PC-3 (cell line): ENCODE results near the gene SHROOM2. TPM values are rescaled to one million over a fixed set of nuclear protein-coding genes. Genes with fewer than 3 reads are reported as not detected.

Source experiments
- ATAC-seq: fragments of 200-7000 bp; cut with Tn5 transposase; 2 replicates; pipeline ENCODE4 v1.9.1; 2020; ENCODE audit warnings: mild to moderate bottlenecking, moderate library complexity
- BruUV-seq: library from RNA; stranded (reverse); fragments of 400-500 nt; replicated peaks from 2 replicates; lab custom pipeline; 2021; lab: Mats Ljungman, UMichigan
- CTCF ChIA-PET: fragments of 300-600 bp; sonication (Branson Sonifier 250); formaldehyde crosslinking; loops from one replicate; lab custom pipeline; 2022; ENCODE audit warnings: antibody characterized with exemption; lab: Charles Lee
- POLR2A ChIA-PET: fragments of 300-600 bp; sonication (Branson Sonifier 250); formaldehyde crosslinking; loops from one replicate; lab custom pipeline; 2022; ENCODE audit warnings: antibody characterized with exemption; ENCODE audit not compliant: unreplicated experiment; lab: Charles Lee
- DNase-seq: peaks from one replicate; pipeline ENCODE4 v3.0.0-alpha.2; 2015
- H2AFZ ChIP-seq: fragments of 300-600 bp; sonication (generic); 2 replicates; pipeline ENCODE4 v1.6.0; 2016; ENCODE audit warnings: antibody characterized with exemption, low read length
- H3F3A ChIP-seq: fragments of 300-600 bp; sonication (generic); one replicate; pipeline ENCODE4 v1.6.0; 2017; ENCODE audit warnings: antibody characterized with exemption, low read length, control low read depth, mild to moderate bottlenecking; ENCODE audit not compliant: unreplicated experiment
- H3K27ac ChIP-seq: fragments of 300-600 bp; sonication (generic); 2 replicates; pipeline ENCODE4 v1.5.1; 2016; ENCODE audit warnings: mild to moderate bottlenecking, low read length
- H3K27me3 ChIP-seq: fragments of 300-600 bp; sonication (generic); 2 replicates; pipeline ENCODE4 v1.6.1; 2016; ENCODE audit warnings: low read length, mixed read lengths
- H3K36me3 ChIP-seq: fragments of 300-600 bp; sonication (generic); 2 replicates; pipeline ENCODE4 v1.6.1; 2016; ENCODE audit warnings: low read depth, mixed run types, low read length, mixed read lengths
- H3K4me1 ChIP-seq: fragments of 300-600 bp; sonication (generic); 2 replicates; pipeline ENCODE4 v1.5.1; 2016; ENCODE audit warnings: low read length; ENCODE audit not compliant: insufficient read depth
- H3K4me2 ChIP-seq: fragments of 300-600 bp; sonication (generic); 2 replicates; pipeline ENCODE4 v1.6.0; 2016; ENCODE audit warnings: low read length
- H3K4me3 ChIP-seq: fragments of 300-600 bp; sonication (generic); 2 replicates; pipeline ENCODE4 v1.5.1; 2016; ENCODE audit warnings: mild to moderate bottlenecking, low read length, mixed read lengths
- H3K79me2 ChIP-seq: fragments of 300-600 bp; sonication (generic); 2 replicates; pipeline ENCODE4 v1.6.1; 2017; ENCODE audit warnings: low read length, mixed read lengths
- H3K9ac ChIP-seq: fragments of 300-600 bp; sonication (generic); 2 replicates; pipeline ENCODE4 v1.6.0; 2016; ENCODE audit warnings: mild to moderate bottlenecking, low read length
- H3K9me2 ChIP-seq: fragments of 300-600 bp; sonication (generic); replicated peaks from 2 replicates; pipeline ENCODE4 v1.6.1; 2016; ENCODE audit warnings: mixed run types, low read length, mixed read lengths
- H3K9me3 ChIP-seq: fragments of 300-600 bp; sonication (generic); 2 replicates; pipeline ENCODE4 v1.6.1; 2016; ENCODE audit warnings: low read length, mixed read lengths
- H4K20me1 ChIP-seq: fragments of 300-600 bp; sonication (generic); 2 replicates; pipeline ENCODE4 v1.6.1; 2016; ENCODE audit warnings: low read length, mixed read lengths
- CTCF ChIP-seq: fragments of 300-600 bp; sonication (generic); conservative IDR thresholded peaks from 2 replicates; pipeline ENCODE4 v1.5.1; 2017; ENCODE audit warnings: antibody characterized with exemption, low read depth, mild to moderate bottlenecking, low read length
- EZH2 ChIP-seq: fragments of 300-600 bp; sonication (generic); IDR thresholded peaks from one replicate; pipeline ENCODE4 v1.6.1; 2017; ENCODE audit warnings: antibody characterized with exemption, mild to moderate bottlenecking, low read length; ENCODE audit not compliant: unreplicated experiment
- EZH2phosphoT487 ChIP-seq: fragments of 300-600 bp; sonication (generic); IDR thresholded peaks from 2 replicates; pipeline ENCODE4 v1.6.1; 2018; ENCODE audit warnings: mild to moderate bottlenecking, antibody characterized with exemption, low read length, borderline replicate concordance
- intact Hi-C: fragments of 100-400 bp; cut with micrococcal nuclease; formaldehyde crosslinking; loops from 2 replicates; pipeline ENCODE4 v1.9.0; 2023
- total RNA-seq: library from RNA; depleted of rRNA; stranded (reverse); fragments of >200 nt; gene quantifications from 2 replicates; pipeline ENCODE4 v1.2.3, GENCODE V29; 2014

SHROOM2 gene
- total RNA-seq, 1 experiment from 2014 or later, result 6.5 TPM

GRCh38 chrX:9824554-9824953 is 38.3 kb downstream of the SHROOM2 start:
- TF ChIP-seq EZH2, result no peak
- no peak for TF ChIP-seq CTCF
- TF ChIP-seq EZH2phosphoT487, result no peak
- no peaks in the 10 kb centered on the region for H4K20me1 ChIP-seq
- DNase-seq (no peak), ATAC-seq (no peak)
- ChIA-PET CTCF (no interaction called here), POLR2A (no interaction called here)
- H3K9ac ChIP-seq, result no peak overlapping the region
- H3K27me3 ChIP-seq, result no peaks in the 10 kb centered on the region
- H3K9me2 ChIP-seq, result no peaks in the 10 kb centered on the region
- no peaks in the 10 kb centered on the region for H3K36me3 ChIP-seq
- no peaks in the 10 kb centered on the region for H3K79me2 ChIP-seq
- no TSS peak for BruUV-seq
- intact Hi-C loops, result no loop called here
- no peaks in the 10 kb centered on the region for H3F3A ChIP-seq
- no peak overlapping the region for H3K4me2 ChIP-seq
- H3K4me3 ChIP-seq, result no peak overlapping the region
- no peaks in the 10 kb centered on the region for H3K9me3 ChIP-seq
- H2AFZ ChIP-seq, result no peak overlapping the region
- H3K27ac ChIP-seq, result no peak overlapping the region
- H3K4me1 ChIP-seq, result peaks cover 5% of the 10 kb centered on the region

- ATAC-seq, result no peak
- CTCF ChIA-PET, result no interaction called here
- H2AFZ ChIP-seq, result no peak overlapping the region
These were observed 39.0 kb downstream of the SHROOM2 start for GRCh38 chrX:9825129-9825790.

More at GRCh38 chrX:9825129-9825790, 39.0 kb downstream of the SHROOM2 start:
- TF ChIP-seq CTCF, result no peak
- TF ChIP-seq EZH2phosphoT487, result no peak
- TF ChIP-seq EZH2, result no peak
- Histone ChIP-seq H3K4me3 (no peak overlapping the region), H3K27ac (no peak overlapping the region), H3K9me3 (no peaks in the 10 kb centered on the region), H4K20me1 (no peaks in the 10 kb centered on the region), H3K27me3 (no peaks in the 10 kb centered on the region), H3K9me2 (no peaks in the 10 kb centered on the region), H3K4me1 (peaks cover 10% of the 10 kb centered on the region), H3K36me3 (no peaks in the 10 kb centered on the region), H3K79me2 (no peaks in the 10 kb centered on the region), H3F3A (no peaks in the 10 kb centered on the region), H3K4me2 (no peak overlapping the region), H3K9ac (no peak overlapping the region)
- POLR2A ChIA-PET, result no interaction called here
- no peak for DNase-seq
- intact Hi-C loops, result no loop called here
- no TSS peak for BruUV-seq
